ENCODE measurements around the gene PCIF1.
"Not testable (repeated sequence)": the region's sequence is repeated elsewhere in the genome, so short reads cannot be mapped to it uniquely, and the experiment has no call there.

The PCIF1 gene

GRCh38 chr20:45971675-45972499, 37.4 kb downstream of the PCIF1 start, which contains the start of gene ZNF335:
TSS of gene ZNF335 (minus strand) at chr20:45972203. CDS start at chr20:45971410, 793 bp downstream.
- H3K9me3 Mint-ChIP-seq (ENCODE audit: low read depth), result no peaks in the 10 kb centered on the region
- H3K4me3 Mint-ChIP-seq, result peak within 1 kb of the TSS; percentile 99
- peak within 1 kb of the TSS; percentile 99 for H3K27ac Mint-ChIP-seq
- H3K27me3 Mint-ChIP-seq, result no peaks in the 10 kb centered on the region
- H3K36me3 Mint-ChIP-seq, result peaks cover 3% of the 10 kb centered on the region
- H3K4me1 Mint-ChIP-seq (ENCODE audit: low read depth), result peaks cover 17% of the 10 kb centered on the region

GRCh38 chr20:45972500-45973183, 38.2 kb downstream of the PCIF1 start:
- peak overlapping the region; percentile 99 for H3K27ac Mint-ChIP-seq
- H3K4me1 Mint-ChIP-seq (ENCODE audit: low read depth), result peaks cover 17% of the 10 kb centered on the region
- H3K9me3 Mint-ChIP-seq (ENCODE audit: low read depth), result no peaks in the 10 kb centered on the region
- no peaks in the 10 kb centered on the region for H3K27me3 Mint-ChIP-seq
- peak overlapping the region; percentile 99 for H3K4me3 Mint-ChIP-seq
- peaks cover 3% of the 10 kb centered on the region for H3K36me3 Mint-ChIP-seq

- H3K4me1 Mint-ChIP-seq (ENCODE audit: low read depth), result peaks cover 11% of the 10 kb centered on the region
- no peak overlapping the region for H3K4me3 Mint-ChIP-seq
- H3K36me3 Mint-ChIP-seq, result peaks cover 3% of the 10 kb centered on the region
- no peaks in the 10 kb centered on the region for H3K27me3 Mint-ChIP-seq
- no peak overlapping the region for H3K27ac Mint-ChIP-seq
- H3K9me3 Mint-ChIP-seq (ENCODE audit: low read depth), result no peaks in the 10 kb centered on the region
These were observed 40.5 kb downstream of the PCIF1 start for GRCh38 chr20:45974896-45975565.

GRCh38 chr20:45975686-45976085, 41.2 kb downstream of the PCIF1 start:
- no peaks in the 10 kb centered on the region for H3K27me3 Mint-ChIP-seq
- H3K4me1 Mint-ChIP-seq (ENCODE audit: low read depth), result peaks cover 5% of the 10 kb centered on the region
- no peaks in the 10 kb centered on the region for H3K9me3 Mint-ChIP-seq (ENCODE audit: low read depth)
- no peak overlapping the region for H3K4me3 Mint-ChIP-seq
- H3K36me3 Mint-ChIP-seq, result peaks cover 3% of the 10 kb centered on the region
- no peak overlapping the region for H3K27ac Mint-ChIP-seq

- no peaks in the 10 kb centered on the region for H3K9me3 Mint-ChIP-seq (ENCODE audit: low read depth)
- H3K4me1 Mint-ChIP-seq (ENCODE audit: low read depth), result peaks cover 3% of the 10 kb centered on the region
- no peaks in the 10 kb centered on the region for H3K27me3 Mint-ChIP-seq
- no peak overlapping the region for H3K27ac Mint-ChIP-seq
- peaks cover 3% of the 10 kb centered on the region for H3K36me3 Mint-ChIP-seq
- no peak overlapping the region for H3K4me3 Mint-ChIP-seq
These were observed 41.6 kb downstream of the PCIF1 start for GRCh38 chr20:45976086-45976485.

- Mint-ChIP-seq H3K36me3 (no peaks in the 10 kb centered on the region), H3K27me3 (no peaks in the 10 kb centered on the region), H3K27ac (no peak overlapping the region), H3K9me3 (ENCODE audit: low read depth) (no peaks in the 10 kb centered on the region), H3K4me3 (no peak overlapping the region), H3K4me1 (ENCODE audit: low read depth) (no peaks in the 10 kb centered on the region)
These were observed 46.8 kb downstream of the PCIF1 start for GRCh38 chr20:45981261-45981660.

GRCh38 chr20:45983279-45983743, 48.8 kb downstream of the PCIF1 start:
- no peaks in the 10 kb centered on the region for H3K36me3 Mint-ChIP-seq
- H3K4me3 Mint-ChIP-seq, result no peak overlapping the region
- H3K27ac Mint-ChIP-seq, result no peak overlapping the region
- H3K27me3 Mint-ChIP-seq, result no peaks in the 10 kb centered on the region
- H3K4me1 Mint-ChIP-seq (ENCODE audit: low read depth), result no peaks in the 10 kb centered on the region
- no peaks in the 10 kb centered on the region for H3K9me3 Mint-ChIP-seq (ENCODE audit: low read depth)

GRCh38 chr20:45985573-45985972, 51.1 kb downstream of the PCIF1 start:
- Mint-ChIP-seq H3K27ac (no peak overlapping the region), H3K27me3 (peaks cover 4% of the 10 kb centered on the region), H3K4me1 (ENCODE audit: low read depth) (no peaks in the 10 kb centered on the region), H3K9me3 (ENCODE audit: low read depth) (no peaks in the 10 kb centered on the region), H3K4me3 (no peak overlapping the region), H3K36me3 (no peaks in the 10 kb centered on the region)

GRCh38 chr20:45987108-45987780, 52.8 kb downstream of the PCIF1 start:
- no peaks in the 10 kb centered on the region for H3K4me1 Mint-ChIP-seq (ENCODE audit: low read depth)
- H3K27ac Mint-ChIP-seq, result no peak overlapping the region
- no peaks in the 10 kb centered on the region for H3K9me3 Mint-ChIP-seq (ENCODE audit: low read depth)
- no peak overlapping the region for H3K4me3 Mint-ChIP-seq
- H3K27me3 Mint-ChIP-seq, result peaks cover 4% of the 10 kb centered on the region
- H3K36me3 Mint-ChIP-seq, result no peaks in the 10 kb centered on the region

GRCh38 chr20:45988830-45989229, 54.3 kb downstream of the PCIF1 start:
- not testable (repeated sequence) for H3K9me3 Mint-ChIP-seq (ENCODE audit: low read depth); H3K4me1 Mint-ChIP-seq (ENCODE audit: low read depth); H3K27me3 Mint-ChIP-seq; H3K27ac Mint-ChIP-seq; H3K4me3 Mint-ChIP-seq; H3K36me3 Mint-ChIP-seq

GRCh38 chr20:45991616-45992015, 57.1 kb downstream of the PCIF1 start:
- no peak overlapping the region for H3K27ac Mint-ChIP-seq
- peaks cover 4% of the 10 kb centered on the region for H3K27me3 Mint-ChIP-seq
- H3K36me3 Mint-ChIP-seq, result no peaks in the 10 kb centered on the region
- peaks cover 11% of the 10 kb centered on the region for H3K4me1 Mint-ChIP-seq (ENCODE audit: low read depth)
- H3K4me3 Mint-ChIP-seq, result no peak overlapping the region
- H3K9me3 Mint-ChIP-seq (ENCODE audit: low read depth), result no peaks in the 10 kb centered on the region

- H3K27ac Mint-ChIP-seq, result no peak overlapping the region
- H3K36me3 Mint-ChIP-seq, result no peaks in the 10 kb centered on the region
- peaks cover 4% of the 10 kb centered on the region for H3K27me3 Mint-ChIP-seq
- H3K4me3 Mint-ChIP-seq, result no peak overlapping the region
- no peaks in the 10 kb centered on the region for H3K9me3 Mint-ChIP-seq (ENCODE audit: low read depth)
- H3K4me1 Mint-ChIP-seq (ENCODE audit: low read depth), result peaks cover 26% of the 10 kb centered on the region
These were observed 58.9 kb downstream of the PCIF1 start for GRCh38 chr20:45993197-45993951.

GRCh38 chr20:45994761-45995493, 60.4 kb downstream of the PCIF1 start:
- H3K9me3 Mint-ChIP-seq (ENCODE audit: low read depth), result no peaks in the 10 kb centered on the region
- peaks cover 42% of the 10 kb centered on the region for H3K4me1 Mint-ChIP-seq (ENCODE audit: low read depth)
- no peak overlapping the region for H3K4me3 Mint-ChIP-seq
- no peaks in the 10 kb centered on the region for H3K27me3 Mint-ChIP-seq
- H3K36me3 Mint-ChIP-seq, result no peaks in the 10 kb centered on the region
- H3K27ac Mint-ChIP-seq, result no peak overlapping the region

All from activated naive CD8-positive, alpha-beta T cell (primary cell).